Keratinocyte (primary cell): ENCODE measurements around the gene CBX3. TPM values are rescaled to one million over a fixed set of nuclear protein-coding genes. Genes with fewer than 3 reads are reported as not detected.

Experiments used
- DNase-seq: peaks from one replicate; pipeline ENCODE4 v3.0.0-alpha.2; 2011; ENCODE audit warnings: low read depth, missing footprints, low spot score
- FAIRE-seq: peaks from 2 replicates; lab custom pipeline; 2011; peaks lifted over from hg19 to GRCh38; lab: Jason Lieb, UNC
- H2AFZ ChIP-seq: 2 replicates; pipeline ENCODE4 v1.6.0; 2012; ENCODE audit warnings: low read length, control low read depth, inconsistent platforms; ENCODE audit not compliant: control insufficient read depth
- H3K27ac ChIP-seq: 2 replicates; pipeline ENCODE4 v1.5.1; 2011; ENCODE audit warnings: low read length; ENCODE audit not compliant: control insufficient read depth, insufficient read depth
- H3K27me3 ChIP-seq: 3 replicates; pipeline ENCODE4 v1.6.0; 2011; ENCODE audit warnings: low read length; ENCODE audit not compliant: control insufficient read depth, insufficient read depth; ENCODE audit errors: extremely low read depth
- H3K36me3 ChIP-seq, 2 experiments: 2 replicates in 1 of 2; 3 replicates in 1 of 2; pipeline ENCODE4 v1.5.1; 2011; ENCODE audit warnings: low read length in 2 of 2, mild to moderate bottlenecking in 1 of 2; ENCODE audit not compliant: control insufficient read depth in 2 of 2, insufficient read depth in 2 of 2; ENCODE audit errors: extremely low read depth in 1 of 2
- H3K4me1 ChIP-seq: 3 replicates; pipeline ENCODE4 v1.5.1; 2011; ENCODE audit warnings: low read length; ENCODE audit not compliant: control insufficient read depth, insufficient read depth; ENCODE audit errors: extremely low read depth
- H3K4me2 ChIP-seq: 3 replicates; pipeline ENCODE4 v1.6.0; 2011; ENCODE audit warnings: low read depth, low read length; ENCODE audit not compliant: control insufficient read depth, insufficient read depth; ENCODE audit errors: extremely low read depth
- H3K4me3 ChIP-seq, 3 experiments: fragments of 200-600 bp in 1 of 3; sonication (generic) in 1 of 3; 2 replicates in 2 of 3; 3 replicates in 1 of 3; pipeline ENCODE4 v1.5.1; 2011 to 2016; ENCODE audit warnings: low read length in 3 of 3, mild to moderate bottlenecking in 3 of 3, control low read depth in 2 of 3, inconsistent platforms in 1 of 3, low read depth in 1 of 3, mixed read lengths in 1 of 3, mixed run types in 1 of 3, moderate library complexity in 1 of 3; ENCODE audit not compliant: control insufficient read depth in 2 of 3, insufficient read depth in 2 of 3; ENCODE audit errors: extremely low read depth in 1 of 3
- H3K79me2 ChIP-seq: 2 replicates; pipeline ENCODE4 v1.6.0; 2012; ENCODE audit warnings: low read length; ENCODE audit not compliant: control insufficient read depth, insufficient read depth
- H3K9ac ChIP-seq: 3 replicates; pipeline ENCODE4 v1.6.0; 2011; ENCODE audit warnings: low read length; ENCODE audit not compliant: control insufficient read depth, insufficient read depth; ENCODE audit errors: extremely low read depth
- H3K9me1 ChIP-seq: 3 replicates; pipeline ENCODE4 v1.6.0; 2011; ENCODE audit warnings: low read length; ENCODE audit not compliant: control insufficient read depth, insufficient read depth; ENCODE audit errors: extremely low read depth
- H3K9me3 ChIP-seq: 2 replicates; pipeline ENCODE4 v1.5.1; 2012; ENCODE audit warnings: low read depth, low read length; ENCODE audit not compliant: control insufficient read depth
- H4K20me1 ChIP-seq: 3 replicates; pipeline ENCODE4 v1.6.0; 2011; ENCODE audit warnings: low read length; ENCODE audit not compliant: control insufficient read depth, insufficient read depth; ENCODE audit errors: extremely low read depth
- CTCF ChIP-seq, 3 experiments: IDR thresholded peaks in 1 of 3; conservative IDR thresholded peaks in 1 of 3; optimal IDR thresholded peaks in 1 of 3; 2 replicates in 2 of 3; 3 replicates in 1 of 3; pipeline versions ENCODE3 to v1.5.1; 2011; ENCODE audit warnings: low read length in 3 of 3, mild to moderate bottlenecking in 3 of 3, moderate library complexity in 2 of 3, control low read depth in 1 of 3, inconsistent platforms in 1 of 3; ENCODE audit not compliant: insufficient read depth in 2 of 3; ENCODE audit errors: extremely low read depth in 1 of 3
- EZH2 ChIP-seq: IDR thresholded peaks from one replicate; pipeline ENCODE4 v1.6.1; 2012; ENCODE audit warnings: inconsistent platforms, mild to moderate bottlenecking, low read length, moderate library complexity
- dilution Hi-C: fragments of 300-500 bp; cut with MboI; formaldehyde crosslinking; loops from one replicate; pipeline ENCODE4 v1.7.0; 2020; ENCODE audit warnings: low sequenced_read_pairs; ENCODE audit not compliant: extremely low pct_ligation_motif_present
- polyA plus RNA-seq, 5 experiments: library from polyadenylated mRNA; depleted of rRNA in 3 of 5; stranded (reverse) in 3 of 5; stranded (forward) in 1 of 5; unstranded in 1 of 5; fragments of >200 nt; gene quantifications; 1 replicate in 1 of 5; 2 replicates in 3 of 5; 3 replicates in 1 of 5; pipeline versions ENCODE4 v1.2.1 to v1.2.3, GENCODE V29; 2011 to 2012; ENCODE audit warnings: missing spikeins in 2 of 5, low read depth in 1 of 5, low replicate concordance in 1 of 5

CBX3 gene
- polyA plus RNA-seq, 1 donor (not counting 4 experiments of a cell fraction or from before 2014, with no cell fraction given), result 161 TPM

GRCh38 chr7:26238032-26238431 is 36.5 kb downstream of the CBX3 start:
- H3K36me3 ChIP-seq, result no peaks in the 10 kb centered on the region
- no peaks in the 10 kb centered on the region for H3K4me1 ChIP-seq
- no peaks in the 10 kb centered on the region for H3K9me3 ChIP-seq
- dilution Hi-C loops, result no loop called here
- no peak overlapping the region for H3K4me3 ChIP-seq
- no peak overlapping the region for H2AFZ ChIP-seq
- no peak overlapping the region for H3K4me2 ChIP-seq
- FAIRE-seq (no peak), DNase-seq (no peak)
- TF ChIP-seq EZH2 (no peak), CTCF (optimal IDR thresholded peaks at IDR 0.05 in 1 of 3, IDR thresholded peaks at IDR 0.05 in 1 of 3, conservative IDR thresholded peaks at IDR 0.05 in 1 of 3; ENCODE audit: extremely low read depth in 1 of 3, insufficient read depth in 2 of 3, low read length in 3 of 3) (no peak)
- no peak overlapping the region for H3K27ac ChIP-seq
- no peaks in the 10 kb centered on the region for H3K9me1 ChIP-seq
- H3K9ac ChIP-seq, result no peak overlapping the region
- no peaks in the 10 kb centered on the region for H3K27me3 ChIP-seq
- H4K20me1 ChIP-seq, result no peaks in the 10 kb centered on the region
- no peaks in the 10 kb centered on the region for H3K79me2 ChIP-seq

GRCh38 chr7:26245150-26245549 is 43.6 kb downstream of the CBX3 start:
- DNase-seq (no peak), FAIRE-seq (no peak)
- TF ChIP-seq CTCF (optimal IDR thresholded peaks at IDR 0.05 in 1 of 3, IDR thresholded peaks at IDR 0.05 in 1 of 3, conservative IDR thresholded peaks at IDR 0.05 in 1 of 3; ENCODE audit: extremely low read depth in 1 of 3, insufficient read depth in 2 of 3, low read length in 3 of 3) (no peak), EZH2 (no peak)
- H4K20me1 ChIP-seq, result no peaks in the 10 kb centered on the region
- no peak overlapping the region for H3K4me2 ChIP-seq
- no peaks in the 10 kb centered on the region for H3K79me2 ChIP-seq
- H3K4me1 ChIP-seq, result no peaks in the 10 kb centered on the region
- no peak overlapping the region for H3K4me3 ChIP-seq
- no peak overlapping the region for H2AFZ ChIP-seq
- no peaks in the 10 kb centered on the region for H3K9me1 ChIP-seq
- no peaks in the 10 kb centered on the region for H3K36me3 ChIP-seq
- dilution Hi-C loops, result no loop called here
- no peaks in the 10 kb centered on the region for H3K9me3 ChIP-seq
- no peaks in the 10 kb centered on the region for H3K27me3 ChIP-seq
- H3K9ac ChIP-seq, result no peak overlapping the region
- H3K27ac ChIP-seq, result no peak overlapping the region
